ENCODE measurements around the gene ABCA8.

DNA sequence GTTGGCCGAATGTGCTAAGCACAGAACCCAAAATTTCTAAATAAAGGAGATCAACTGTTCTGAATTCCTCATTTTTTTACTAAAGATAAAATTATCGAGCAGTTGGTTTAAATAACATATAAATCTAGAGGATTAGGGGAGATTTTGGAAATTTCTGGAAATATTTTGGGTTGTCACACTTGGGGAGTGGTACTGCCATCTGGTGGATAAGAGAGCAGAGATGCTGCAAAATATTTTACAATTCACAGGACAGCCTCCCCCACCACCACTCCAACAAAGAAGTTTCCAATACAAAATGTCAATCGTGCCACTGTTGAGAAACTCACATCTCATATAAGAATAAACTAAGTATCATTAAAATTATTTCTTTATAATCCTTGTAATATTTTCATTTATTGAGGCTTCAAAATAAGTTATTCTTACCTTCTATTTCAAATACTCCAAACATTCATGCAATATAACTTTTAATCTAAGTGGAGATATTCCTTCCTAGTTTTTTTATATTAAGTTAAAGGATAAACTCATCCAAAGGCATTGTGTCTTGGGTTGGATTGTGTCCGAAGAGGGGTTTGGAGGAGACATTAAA is 17.0 kb upstream of the ABCA8 start:
- TF ChIP-seq, protein P1, sequence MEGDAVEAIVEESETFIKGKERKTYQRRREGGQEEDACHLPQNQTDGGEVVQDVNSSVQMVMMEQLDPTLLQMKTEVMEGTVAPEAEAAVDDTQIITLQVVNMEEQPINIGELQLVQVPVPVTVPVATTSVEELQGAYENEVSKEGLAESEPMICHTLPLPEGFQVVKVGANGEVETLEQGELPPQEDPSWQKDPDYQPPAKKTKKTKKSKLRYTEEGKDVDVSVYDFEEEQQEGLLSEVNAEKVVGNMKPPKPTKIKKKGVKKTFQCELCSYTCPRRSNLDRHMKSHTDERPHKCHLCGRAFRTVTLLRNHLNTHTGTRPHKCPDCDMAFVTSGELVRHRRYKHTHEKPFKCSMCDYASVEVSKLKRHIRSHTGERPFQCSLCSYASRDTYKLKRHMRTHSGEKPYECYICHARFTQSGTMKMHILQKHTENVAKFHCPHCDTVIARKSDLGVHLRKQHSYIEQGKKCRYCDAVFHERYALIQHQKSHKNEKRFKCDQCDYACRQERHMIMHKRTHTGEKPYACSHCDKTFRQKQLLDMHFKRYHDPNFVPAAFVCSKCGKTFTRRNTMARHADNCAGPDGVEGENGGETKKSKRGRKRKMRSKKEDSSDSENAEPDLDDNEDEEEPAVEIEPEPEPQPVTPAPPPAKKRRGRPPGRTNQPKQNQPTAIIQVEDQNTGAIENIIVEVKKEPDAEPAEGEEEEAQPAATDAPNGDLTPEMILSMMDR (IDR thresholded peaks at IDR 0.05), result peak; percentile 18 to 55 (median 42)
- TF ChIP-seq POLR2A (IDR thresholded peaks at IDR 0.05), result no peak

Measured in thyroid gland (tissue), 4 donors.